SIG-M5 treated with dmso at 0.1 percent for 504 hours (cell line): ENCODE data around the gene PPIL6.

Experiments used
- DNase-seq: peaks from one replicate; lab custom pipeline; 2025; ENCODE audit not compliant: unreplicated experiment; lab: John Stamatoyannopoulos, UW

Gene PPIL6

GRCh38 chr6:109440331-109441068 is at the start of gene PPIL6, which contains the start of gene SMPD2:
PPIL6 (minus strand) TSS chr6:109440628; CDS start chr6:109440590, 38 bp downstream.
SMPD2 (plus strand) TSS chr6:109440724; CDS start chr6:109441122, 398 bp downstream.
- peak; percentile 82 for DNase-seq

GRCh38 chr6:109488001-109488400 is 47.6 kb upstream of the PPIL6 start:
- no peak for DNase-seq

GRCh38 chr6:109486068-109486467 is 45.6 kb upstream of the PPIL6 start:
- DNase-seq = peak; percentile 23

GRCh38 chr6:109485266-109485935 is 45.0 kb upstream of the PPIL6 start:
- DNase-seq = no peak

GRCh38 chr6:109484122-109484521 is 43.7 kb upstream of the PPIL6 start:
- DNase-seq = no peak

- DNase-seq = no peak
These were observed 43.3 kb upstream of the PPIL6 start for GRCh38 chr6:109483735-109484057.

- DNase-seq = peak; percentile 78
These were observed 42.7 kb upstream of the PPIL6 start, which contains the start of gene ZBTB24 for GRCh38 chr6:109482905-109483734. ZBTB24 (minus strand) TSS chr6:109483219; CDS start chr6:109482026, 1,193 bp downstream.

GRCh38 chr6:109480993-109481480 is 40.6 kb upstream of the PPIL6 start:
- DNase-seq = no peak

GRCh38 chr6:109478841-109479624 is 38.6 kb upstream of the PPIL6 start:
- no peak for DNase-seq

GRCh38 chr6:109478222-109478805 is 37.9 kb upstream of the PPIL6 start:
- no peak for DNase-seq

- DNase-seq = no peak
These were observed 37.3 kb upstream of the PPIL6 start for GRCh38 chr6:109477725-109478124.

GRCh38 chr6:109477184-109477583 is 36.8 kb upstream of the PPIL6 start:
- no peak for DNase-seq

- no peak for DNase-seq
These were observed 35.2 kb upstream of the PPIL6 start for GRCh38 chr6:109475625-109476024.

- no peak for DNase-seq
These were observed 34.6 kb upstream of the PPIL6 start for GRCh38 chr6:109474995-109475394.

GRCh38 chr6:109473120-109473519 is 32.7 kb upstream of the PPIL6 start:
- no peak for DNase-seq

GRCh38 chr6:109472132-109472995 is 31.9 kb upstream of the PPIL6 start:
- DNase-seq = peak; percentile 24

GRCh38 chr6:109471105-109471810 is 30.8 kb upstream of the PPIL6 start:
- DNase-seq = no peak

GRCh38 chr6:109469591-109470189 is 29.3 kb upstream of the PPIL6 start:
- no peak for DNase-seq
